Activated CD8-positive, alpha-beta T cell treated with anti-CD3 and anti-CD28 coated beads, Interleukin-2, amount 10 ng/mL, durations not matched to agents 7 days and 5 days (primary cell): ENCODE data around the gene MEGF8. TPM values are rescaled to one million over a fixed set of nuclear protein-coding genes. Genes with fewer than 3 reads are reported as not detected.

Experiments
- ATAC-seq: fragments of 150-1000 bp; cut with Tn5 transposase; one replicate; pipeline ENCODE4 v1.10.0; 2021; ENCODE audit warnings: moderate library complexity
- CTCF ChIA-PET: fragments of 350-600 bp; sonication (Branson Sonifier 250); formaldehyde crosslinking; loops from one replicate; lab custom pipeline; 2021; ENCODE audit warnings: antibody characterized with exemption; lab: Charles Lee
- POLR2A ChIA-PET: fragments of 350-600 bp; sonication (Branson Sonifier 250); formaldehyde crosslinking; loops from one replicate; lab custom pipeline; 2021; ENCODE audit warnings: antibody characterized with exemption; lab: Charles Lee
- DNase-seq: peaks from one replicate; pipeline ENCODE4 v3.0.0-alpha.2; 2020
- H3K27ac Mint-ChIP-seq: one replicate; pipeline ENCODE4 v1.8.0; 2021; ENCODE audit warnings: mild to moderate bottlenecking, mixed read lengths
- H3K27me3 Mint-ChIP-seq: one replicate; pipeline ENCODE4 v1.8.0; 2021; ENCODE audit warnings: low read depth, mixed read lengths
- H3K36me3 Mint-ChIP-seq: one replicate; pipeline ENCODE4 v1.8.0; 2021; ENCODE audit warnings: low read depth, mixed read lengths
- H3K4me1 Mint-ChIP-seq: one replicate; pipeline ENCODE4 v1.8.0; 2021; ENCODE audit warnings: low read depth, mixed read lengths
- H3K4me3 Mint-ChIP-seq: one replicate; pipeline ENCODE4 v1.8.0; 2021; ENCODE audit warnings: mild to moderate bottlenecking, mixed read lengths
- H3K9me3 Mint-ChIP-seq: one replicate; pipeline ENCODE4 v1.8.0; 2022; ENCODE audit warnings: mixed read lengths; ENCODE audit not compliant: insufficient read depth
- total RNA-seq, 2 experiments: library from RNA; stranded (reverse); gene quantifications; one replicate each; pipeline ENCODE4 v1.2.3, GENCODE V29; 2021

Gene MEGF8, protein sequence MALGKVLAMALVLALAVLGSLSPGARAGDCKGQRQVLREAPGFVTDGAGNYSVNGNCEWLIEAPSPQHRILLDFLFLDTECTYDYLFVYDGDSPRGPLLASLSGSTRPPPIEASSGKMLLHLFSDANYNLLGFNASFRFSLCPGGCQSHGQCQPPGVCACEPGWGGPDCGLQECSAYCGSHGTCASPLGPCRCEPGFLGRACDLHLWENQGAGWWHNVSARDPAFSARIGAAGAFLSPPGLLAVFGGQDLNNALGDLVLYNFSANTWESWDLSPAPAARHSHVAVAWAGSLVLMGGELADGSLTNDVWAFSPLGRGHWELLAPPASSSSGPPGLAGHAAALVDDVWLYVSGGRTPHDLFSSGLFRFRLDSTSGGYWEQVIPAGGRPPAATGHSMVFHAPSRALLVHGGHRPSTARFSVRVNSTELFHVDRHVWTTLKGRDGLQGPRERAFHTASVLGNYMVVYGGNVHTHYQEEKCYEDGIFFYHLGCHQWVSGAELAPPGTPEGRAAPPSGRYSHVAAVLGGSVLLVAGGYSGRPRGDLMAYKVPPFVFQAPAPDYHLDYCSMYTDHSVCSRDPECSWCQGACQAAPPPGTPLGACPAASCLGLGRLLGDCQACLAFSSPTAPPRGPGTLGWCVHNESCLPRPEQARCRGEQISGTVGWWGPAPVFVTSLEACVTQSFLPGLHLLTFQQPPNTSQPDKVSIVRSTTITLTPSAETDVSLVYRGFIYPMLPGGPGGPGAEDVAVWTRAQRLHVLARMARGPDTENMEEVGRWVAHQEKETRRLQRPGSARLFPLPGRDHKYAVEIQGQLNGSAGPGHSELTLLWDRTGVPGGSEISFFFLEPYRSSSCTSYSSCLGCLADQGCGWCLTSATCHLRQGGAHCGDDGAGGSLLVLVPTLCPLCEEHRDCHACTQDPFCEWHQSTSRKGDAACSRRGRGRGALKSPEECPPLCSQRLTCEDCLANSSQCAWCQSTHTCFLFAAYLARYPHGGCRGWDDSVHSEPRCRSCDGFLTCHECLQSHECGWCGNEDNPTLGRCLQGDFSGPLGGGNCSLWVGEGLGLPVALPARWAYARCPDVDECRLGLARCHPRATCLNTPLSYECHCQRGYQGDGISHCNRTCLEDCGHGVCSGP (N-terminal part only)
- total RNA-seq = 1 to 10 TPM; 5.0 to 5.9 TPM

DNA sequence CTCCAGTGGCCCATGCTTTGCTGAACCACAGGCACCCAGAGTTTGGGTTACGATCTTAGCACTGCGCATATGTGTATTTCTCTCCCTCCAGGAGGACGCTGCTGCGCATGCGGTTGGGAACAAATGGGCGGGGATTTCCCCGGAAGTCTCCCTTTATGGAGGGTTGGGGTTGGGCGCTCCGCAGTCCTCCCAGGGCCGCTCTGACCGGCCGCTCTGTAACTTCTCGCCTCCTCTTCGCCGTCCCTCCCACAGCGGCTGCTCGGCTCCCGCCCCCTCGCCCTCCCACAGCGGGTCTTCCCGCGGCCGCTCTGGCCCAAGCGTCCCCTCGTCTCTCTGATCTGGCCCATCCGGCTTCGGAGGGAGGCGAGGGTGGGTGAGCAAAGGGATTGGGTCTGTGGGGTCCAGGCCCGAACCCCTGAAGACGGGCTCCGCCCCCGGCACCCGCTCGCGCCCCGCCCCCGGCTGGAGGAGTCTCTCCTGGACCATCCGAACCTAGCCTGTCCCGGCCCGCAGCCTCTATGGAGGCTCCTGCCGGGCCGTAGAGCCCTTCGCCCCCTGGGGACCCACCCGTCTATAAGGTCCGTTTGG, at the start of gene MEGF8:
Gene MEGF8 (plus strand): TSS at position 328 of the 588 bp plus-strand sequence. CDS start 609 bp downstream, outside the sequence.
- Mint-ChIP-seq H3K27ac (peak within 1 kb of the TSS; percentile 82), H3K9me3 (no peaks in the 10 kb centered on the region), H3K4me1 (peaks cover 23% of the 10 kb centered on the region), H3K36me3 (peaks cover 3% of the 10 kb centered on the region), H3K27me3 (peaks cover 24% of the 10 kb centered on the region), H3K4me3 (peak within 1 kb of the TSS; percentile 84)
- ChIA-PET POLR2A (no interaction called here), CTCF (no interaction called here)
- ATAC-seq = peak; percentile 96
- DNase-seq = peak; percentile 99

- Mint-ChIP-seq H3K9me3 (no peaks in the 10 kb centered on the region), H3K4me1 (peaks cover 58% of the 10 kb centered on the region), H3K36me3 (peaks cover 41% of the 10 kb centered on the region), H3K27me3 (no peaks in the 10 kb centered on the region), H3K4me3 (peak overlapping the region; percentile 45), H3K27ac (peak overlapping the region; percentile 90)
- no peak for ATAC-seq
- DNase-seq = no peak
- ChIA-PET POLR2A (no interaction called here), CTCF (interaction anchor here (1.7 to 2.4 kb wide), 2 partner anchors 30 to 144 kb away, joined by 4 to 5 read pairs; partner anchors contain the start of gene POU2F2)
Observed at GRCh38 chr19:42276284-42276683, 49.2 kb upstream of the MEGF8 start.

- no peak overlapping the region for H3K4me3 Mint-ChIP-seq
- CTCF ChIA-PET = interaction anchor here (1.7 kb wide), 1 partner anchor 144 kb away, joined by 4 read pairs; the partner anchor contains the start of gene POU2F2
- peaks cover 37% of the 10 kb centered on the region for H3K36me3 Mint-ChIP-seq
- no peaks in the 10 kb centered on the region for H3K27me3 Mint-ChIP-seq
- no peaks in the 10 kb centered on the region for H3K9me3 Mint-ChIP-seq
- POLR2A ChIA-PET = interaction anchor here (1.4 kb wide), 1 partner anchor 9 kb away, joined by 4 read pairs; no protein-coding TSS in a partner anchor
- peaks cover 59% of the 10 kb centered on the region for H3K4me1 Mint-ChIP-seq
- ATAC-seq = no peak
- no peak for DNase-seq
- peak overlapping the region; percentile 57 for H3K27ac Mint-ChIP-seq
Observed at GRCh38 chr19:42276821-42277220, 48.6 kb upstream of the MEGF8 start.

- no peaks in the 10 kb centered on the region for H3K9me3 Mint-ChIP-seq
- ChIA-PET CTCF (interaction anchor here (1.3 to 2.9 kb wide), 7 partner anchors 18 to 155 kb away, joined by 3 to 113 read pairs (median 14); partner anchors contain the start of genes GSK3A, POU2F2 and ZNF526), POLR2A (interaction anchor here (1.4 kb wide), 1 partner anchor 10 kb away, joined by 4 read pairs; no protein-coding TSS in a partner anchor)
- ATAC-seq (no peak), DNase-seq (no peak)
- H3K36me3 Mint-ChIP-seq = peaks cover 37% of the 10 kb centered on the region
- H3K4me3 Mint-ChIP-seq = no peak overlapping the region
- H3K27ac Mint-ChIP-seq = peak overlapping the region; percentile 92
- H3K4me1 Mint-ChIP-seq = peaks cover 68% of the 10 kb centered on the region
- H3K27me3 Mint-ChIP-seq = no peaks in the 10 kb centered on the region
Observed at GRCh38 chr19:42277821-42278451, 47.5 kb upstream of the MEGF8 start.

DNA sequence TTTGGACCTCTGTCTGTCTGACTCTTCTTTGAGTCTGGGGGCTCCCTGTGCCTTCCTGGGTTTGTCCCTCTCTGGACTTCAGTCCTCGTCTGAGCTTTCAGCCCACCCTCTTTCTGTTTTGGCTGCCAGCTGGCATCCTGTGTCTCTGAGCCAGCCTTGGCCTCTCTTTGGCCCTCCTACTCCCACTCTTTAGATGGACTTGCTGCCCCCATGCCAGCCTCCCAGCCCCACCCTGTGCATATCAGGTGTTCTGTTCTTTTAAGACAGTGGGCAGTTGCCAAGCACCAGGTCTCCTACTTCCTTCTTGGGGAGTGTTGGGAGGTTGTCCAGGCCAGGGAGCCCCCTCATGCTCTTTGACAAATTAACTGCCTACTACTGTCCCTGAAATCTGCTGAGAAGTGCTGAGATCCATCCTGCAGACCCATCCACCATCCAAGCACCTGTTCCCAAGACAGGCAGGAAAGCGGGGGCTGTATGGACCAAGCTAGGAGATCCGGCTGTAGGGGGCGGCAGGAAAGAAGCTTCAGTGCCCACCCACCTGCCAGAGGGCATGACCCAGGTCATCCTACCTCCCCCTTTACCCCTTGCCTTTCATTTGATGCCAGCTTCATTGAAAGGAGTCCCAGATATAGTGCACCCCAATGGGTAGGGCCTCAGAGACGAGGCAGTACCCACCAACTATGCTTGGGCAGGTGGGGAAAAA, 46.8 kb upstream of the MEGF8 start:
- ChIA-PET CTCF (interaction anchor here (1.0 to 3.5 kb wide), 26 partner anchors 8 to 170 kb away, joined by 3 to 113 read pairs (median 7); partner anchors contain the start of genes CIC, DEDD2, ERF and GSK3A), POLR2A (interaction anchor here (1.4 to 2.5 kb wide), 2 partner anchors 8 to 11 kb away, joined by 4 to 33 read pairs; no protein-coding TSS in a partner anchor)
- no peaks in the 10 kb centered on the region for H3K27me3 Mint-ChIP-seq
- ATAC-seq = no peak
- peaks cover 31% of the 10 kb centered on the region for H3K36me3 Mint-ChIP-seq
- peak overlapping the region; percentile 81 for H3K4me3 Mint-ChIP-seq
- no peaks in the 10 kb centered on the region for H3K9me3 Mint-ChIP-seq
- H3K4me1 Mint-ChIP-seq = peaks cover 65% of the 10 kb centered on the region
- DNase-seq = no peak
- H3K27ac Mint-ChIP-seq = peak overlapping the region; percentile 92

- ATAC-seq (no peak), DNase-seq (no peak)
- no peaks in the 10 kb centered on the region for H3K9me3 Mint-ChIP-seq
- H3K27me3 Mint-ChIP-seq = no peaks in the 10 kb centered on the region
- ChIA-PET CTCF (interaction anchor here (0.7 to 3.5 kb wide), 37 partner anchors 9 to 173 kb away, joined by 3 to 113 read pairs (median 5); partner anchors contain the start of genes CIC, DEDD2, ERF and GSK3A), POLR2A (interaction anchor here (0.8 to 2.5 kb wide), 9 partner anchors 9 to 78 kb away, joined by 3 to 33 read pairs (median 4); partner anchors contain the start of gene ZNF526)
- H3K4me3 Mint-ChIP-seq = peak overlapping the region; percentile 81
- H3K4me1 Mint-ChIP-seq = peaks cover 64% of the 10 kb centered on the region
- H3K36me3 Mint-ChIP-seq = peaks cover 27% of the 10 kb centered on the region
- peak overlapping the region; percentile 92 for H3K27ac Mint-ChIP-seq
Observed at GRCh38 chr19:42279155-42279901, 46.1 kb upstream of the MEGF8 start.

DNA sequence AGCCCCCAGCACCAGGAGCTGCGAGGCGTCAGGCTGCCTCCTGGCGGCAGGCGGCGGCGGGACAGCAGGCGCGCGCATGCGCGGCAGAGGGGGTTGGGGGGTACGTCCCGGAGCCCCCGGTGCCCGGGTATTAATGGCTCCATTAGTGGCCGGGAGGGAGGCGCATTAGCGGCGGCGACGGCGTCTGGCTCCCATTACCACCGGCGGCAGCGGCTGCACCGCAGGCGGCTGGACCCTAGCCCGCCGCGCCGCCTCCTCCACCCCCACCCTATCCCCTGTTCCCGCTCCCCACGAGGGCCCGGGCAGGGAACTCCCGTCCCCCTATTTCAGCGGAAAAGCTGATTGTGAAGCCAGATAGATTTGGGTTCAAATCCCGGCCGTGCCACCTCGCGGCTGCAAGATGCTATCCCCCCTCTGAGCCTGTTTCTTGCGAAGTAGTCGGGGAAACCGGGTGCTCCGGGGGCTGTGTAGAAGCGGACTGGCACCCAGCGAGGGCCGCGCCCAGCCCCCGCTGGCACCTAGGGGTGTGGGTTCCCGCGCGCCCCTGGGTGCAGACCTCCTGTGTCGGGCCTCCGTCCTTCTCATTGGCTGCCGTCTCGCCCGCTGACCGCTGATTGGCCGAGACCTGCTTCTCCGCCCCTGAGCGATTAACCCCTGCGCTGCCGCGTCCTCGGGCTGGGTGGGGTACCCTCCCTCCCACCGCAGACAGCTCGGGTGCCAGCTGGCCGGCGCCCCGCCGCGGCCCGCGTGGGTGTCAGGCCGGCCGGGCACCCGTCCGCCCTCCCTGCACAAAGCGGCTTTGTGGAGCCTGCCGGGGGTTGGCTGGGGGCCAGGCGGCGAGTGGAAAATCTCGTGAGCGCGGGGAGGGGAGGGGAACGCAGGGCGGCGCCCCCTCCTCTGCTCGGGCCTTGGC, 45.3 kb upstream of the MEGF8 start:
- POLR2A ChIA-PET = interaction anchor here (0.8 to 2.5 kb wide), 9 partner anchors 9 to 79 kb away, joined by 3 to 33 read pairs (median 4); partner anchors contain the start of gene ZNF526
- ATAC-seq (peak; percentile 61), DNase-seq (peak; percentile 93)
- Mint-ChIP-seq H3K27ac (peak overlapping the region; percentile 92), H3K9me3 (no peaks in the 10 kb centered on the region), H3K27me3 (no peaks in the 10 kb centered on the region), H3K36me3 (peaks cover 19% of the 10 kb centered on the region), H3K4me1 (peaks cover 61% of the 10 kb centered on the region), H3K4me3 (peak overlapping the region; percentile 81)
- CTCF ChIA-PET = interaction anchor here (0.7 to 3.5 kb wide), 36 partner anchors 10 to 174 kb away, joined by 3 to 113 read pairs (median 5); partner anchors contain the start of genes CIC, DEDD2, ERF and GSK3A

DNA sequence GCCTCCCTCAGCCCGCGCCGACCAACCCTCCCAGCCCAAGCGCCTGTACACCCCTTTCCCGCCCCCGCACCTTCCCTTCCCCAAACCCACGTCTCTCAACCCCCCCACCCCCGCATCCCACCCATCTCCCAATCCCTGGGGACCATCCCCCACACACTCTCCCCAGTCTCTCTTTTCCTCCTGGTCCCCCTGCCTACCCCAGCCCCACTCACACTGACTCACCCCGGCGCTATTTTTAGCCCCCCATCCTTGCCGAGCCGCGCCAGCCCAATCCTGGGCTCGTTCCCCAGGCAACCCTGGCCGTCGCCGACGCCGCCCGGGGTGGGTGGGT, 44.7 kb upstream of the MEGF8 start:
- no peak overlapping the region for H3K4me3 Mint-ChIP-seq
- no peak overlapping the region for H3K27ac Mint-ChIP-seq
- ATAC-seq (no peak), DNase-seq (peak; percentile 36)
- ChIA-PET POLR2A (interaction anchor here (1.1 to 2.5 kb wide), 5 partner anchors 10 to 82 kb away, joined by 3 to 33 read pairs (median 5); partner anchors contain the start of genes PAFAH1B3 and PRR19), CTCF (interaction anchor here (0.9 to 3.5 kb wide), 3 partner anchors 11 to 46 kb away, joined by 3 to 113 read pairs (median 60); partner anchors contain the start of genes CIC and GSK3A)
- H3K4me1 Mint-ChIP-seq = peaks cover 63% of the 10 kb centered on the region
- H3K27me3 Mint-ChIP-seq = no peaks in the 10 kb centered on the region
- H3K36me3 Mint-ChIP-seq = peaks cover 15% of the 10 kb centered on the region
- H3K9me3 Mint-ChIP-seq = no peaks in the 10 kb centered on the region
